Keratinocyte (primary cell): ENCODE data around the gene SIN3A.

ENCODE experiments used
- CTCF ChIP-seq, 3 experiments: IDR thresholded peaks in 1 of 3; conservative IDR thresholded peaks in 1 of 3; optimal IDR thresholded peaks in 1 of 3; 2 replicates in 2 of 3; 3 replicates in 1 of 3; pipeline versions ENCODE3 to v1.5.1; 2011; ENCODE audit warnings: low read length in 3 of 3, mild to moderate bottlenecking in 3 of 3, moderate library complexity in 2 of 3, control low read depth in 1 of 3, inconsistent platforms in 1 of 3; ENCODE audit not compliant: insufficient read depth in 2 of 3; ENCODE audit errors: extremely low read depth in 1 of 3
- EZH2 ChIP-seq: IDR thresholded peaks from one replicate; pipeline ENCODE4 v1.6.1; 2012; ENCODE audit warnings: inconsistent platforms, mild to moderate bottlenecking, low read length, moderate library complexity

DNA sequence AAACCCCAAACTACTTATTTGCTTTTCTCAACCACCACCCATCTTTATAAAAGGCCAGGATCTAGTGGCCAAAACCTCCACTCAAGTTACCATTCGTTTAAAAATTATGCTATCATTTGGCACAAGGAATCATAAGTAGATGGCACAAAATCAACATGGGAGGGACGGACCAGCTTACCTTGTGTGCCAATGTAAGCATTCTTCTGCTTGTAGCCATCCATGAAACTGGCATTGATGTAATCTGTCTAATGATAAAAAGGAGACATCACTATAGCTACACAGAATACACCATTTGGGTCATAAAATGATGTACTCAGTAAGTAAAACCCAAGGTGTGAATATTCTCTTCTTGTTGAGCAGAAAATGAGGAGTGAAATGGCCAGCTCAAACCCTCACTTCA, 28.2 kb upstream of the SIN3A start:
- TF ChIP-seq CTCF (optimal IDR thresholded peaks at IDR 0.05 in 1 of 3, IDR thresholded peaks at IDR 0.05 in 1 of 3, conservative IDR thresholded peaks at IDR 0.05 in 1 of 3; ENCODE audit: extremely low read depth in 1 of 3, insufficient read depth in 2 of 3, low read length in 3 of 3) (no peak), EZH2 (no peak)
